HG02678 (cell line): ENCODE results near the gene RPS6KA6.

Experiments used
- ATAC-seq: cut with Tn5 transposase; IDR thresholded peaks from one replicate; pipeline ENCODE4 v1.9.1; 2021; ENCODE audit warnings: mild to moderate bottlenecking, moderate library complexity; ENCODE audit not compliant: unreplicated experiment

Gene RPS6KA6

GRCh38 chrX:84187533-84188319, at the start of gene RPS6KA6:
RPS6KA6 (minus strand) TSS chrX:84188199; CDS start chrX:84187899, 300 bp downstream.
- ATAC-seq = peak; percentile 48

DNA sequence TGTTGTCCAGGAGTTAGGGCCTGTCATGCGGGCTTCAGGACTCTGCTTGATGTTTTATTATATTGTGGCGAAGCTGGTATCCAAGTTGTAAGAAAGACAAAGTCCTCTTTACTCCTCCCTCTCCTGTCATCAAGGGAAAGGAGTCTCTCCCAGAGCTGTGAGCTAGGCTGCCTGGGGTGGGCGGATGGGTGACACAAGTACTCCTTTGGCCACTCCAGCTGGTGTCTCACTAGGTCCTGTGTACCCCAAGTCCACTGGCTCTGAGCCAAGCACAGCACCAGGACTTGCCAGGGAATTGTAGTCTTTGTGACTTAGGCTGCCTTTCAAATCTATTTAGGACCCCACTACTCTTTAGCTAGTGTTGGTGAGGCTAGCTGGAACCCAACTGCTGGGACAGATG, 36.7 kb upstream of the RPS6KA6 start:
- no peak for ATAC-seq

DNA sequence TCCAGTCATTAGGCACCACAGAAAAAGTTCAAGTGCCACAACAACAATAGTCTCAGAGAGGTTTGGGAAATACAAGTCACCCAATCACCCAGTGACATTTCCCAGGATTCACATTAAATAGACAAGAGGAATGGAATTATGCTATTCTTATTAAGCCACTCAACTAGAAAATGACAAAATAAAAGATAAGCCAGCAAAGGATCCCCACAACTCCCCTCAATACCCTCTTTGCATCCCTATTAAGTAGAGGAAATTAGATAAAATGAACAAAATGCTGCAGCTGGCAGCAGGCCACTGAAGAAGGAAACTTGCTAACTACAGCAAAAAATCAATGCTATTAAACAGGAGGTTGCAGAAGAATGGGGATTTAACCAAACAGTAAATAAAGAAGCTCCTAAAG, 35.3 kb upstream of the RPS6KA6 start:
- ATAC-seq = no peak

DNA sequence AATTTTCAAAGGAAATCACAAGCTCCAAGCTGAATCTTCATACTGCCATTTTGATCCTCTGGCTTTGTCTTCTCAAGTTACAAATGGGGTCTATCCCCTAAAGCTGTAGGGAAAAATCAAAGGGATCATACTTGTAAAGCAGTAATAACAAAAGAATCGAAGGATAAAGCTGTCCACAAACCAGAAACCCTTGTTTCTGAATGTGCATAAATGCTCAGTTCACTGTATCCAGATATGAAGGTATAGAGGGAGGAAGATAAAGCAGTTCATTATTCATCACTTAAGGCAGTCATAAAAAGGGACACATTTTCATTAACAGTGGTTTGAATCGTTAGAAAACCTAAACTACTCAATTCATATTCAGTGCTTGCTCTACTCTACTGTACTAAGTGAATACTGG, 33.2 kb upstream of the RPS6KA6 start:
- no peak for ATAC-seq

DNA sequence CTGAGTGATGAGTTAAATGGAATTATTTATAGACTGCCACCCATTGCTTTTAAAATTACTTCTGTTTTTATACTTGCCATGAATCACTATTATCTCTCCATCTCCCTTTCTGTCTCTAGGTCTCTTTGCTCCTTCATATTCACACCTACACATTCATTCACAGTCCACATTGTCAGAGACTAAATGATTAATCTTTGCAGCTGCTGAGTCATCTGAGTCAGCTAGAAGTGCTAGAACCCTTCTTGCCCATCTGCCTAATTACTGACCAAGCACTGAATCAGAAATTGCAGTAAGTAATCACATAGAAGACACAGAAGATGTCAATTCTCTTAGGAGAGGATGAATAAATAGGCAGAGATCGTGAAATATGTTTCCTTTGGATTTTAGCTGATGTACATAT, 31.6 kb upstream of the RPS6KA6 start:
- no peak for ATAC-seq

DNA sequence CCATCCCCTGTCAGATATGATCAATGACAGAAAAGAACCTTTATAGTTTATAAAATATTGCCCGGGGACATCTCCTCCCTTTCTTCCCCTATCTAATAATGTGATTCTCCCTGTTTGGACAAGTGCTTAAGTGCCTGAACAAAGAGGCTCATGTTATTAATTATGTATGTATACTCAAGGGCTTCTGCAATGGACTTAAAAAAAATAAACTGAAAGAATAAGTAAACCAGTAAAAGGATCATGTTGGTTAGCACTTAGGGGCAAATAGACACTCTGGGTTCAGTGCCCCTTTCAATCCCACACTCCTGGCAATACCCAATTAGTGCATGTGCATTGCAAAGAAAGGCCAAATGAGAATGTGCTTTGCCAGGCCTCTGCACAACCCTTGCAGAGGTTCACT, 30.7 kb upstream of the RPS6KA6 start:
- ATAC-seq = no peak

DNA sequence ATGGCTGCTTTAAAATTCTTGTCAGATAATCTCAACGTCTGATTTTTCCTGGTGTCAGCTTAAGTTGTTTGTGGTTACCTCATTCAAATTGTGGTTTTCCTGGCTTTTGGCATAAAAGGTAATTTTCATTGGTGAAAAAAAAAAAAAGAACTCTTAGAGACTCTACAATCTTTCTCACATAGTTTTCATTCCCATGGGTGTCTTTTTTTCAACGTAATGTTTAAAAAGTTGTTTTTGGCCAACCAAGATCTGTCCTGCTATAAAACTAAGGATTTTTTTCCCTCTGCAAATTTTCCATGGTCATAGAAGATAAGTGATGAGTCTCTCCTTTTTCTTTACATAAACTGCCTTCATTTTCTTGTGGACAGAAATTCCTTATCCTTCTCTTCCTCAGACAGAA, 28.9 kb upstream of the RPS6KA6 start:
- no peak for ATAC-seq

DNA sequence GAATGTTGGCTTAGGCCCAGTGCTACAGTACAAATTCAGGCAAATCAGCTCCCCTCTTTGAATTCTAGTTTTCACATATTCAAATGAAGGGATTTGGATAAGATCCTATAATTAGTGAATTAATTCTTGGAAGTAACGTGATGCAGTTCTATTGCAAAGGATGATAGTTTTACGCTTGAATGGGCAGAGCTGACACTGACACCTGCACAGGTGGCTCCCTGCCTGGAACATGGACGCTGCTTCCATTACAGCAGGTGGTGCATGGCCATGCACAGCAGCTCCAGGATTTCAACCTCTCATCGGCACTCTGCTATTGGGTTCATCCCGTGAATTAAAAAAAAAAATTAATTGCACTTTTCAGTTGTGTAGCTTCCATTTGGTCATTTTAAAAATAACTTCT, 28.4 kb upstream of the RPS6KA6 start:
- no peak for ATAC-seq

- no peak for ATAC-seq
Measured at GRCh38 chrX:84205276-84205675, 17.3 kb upstream of the RPS6KA6 start.

DNA sequence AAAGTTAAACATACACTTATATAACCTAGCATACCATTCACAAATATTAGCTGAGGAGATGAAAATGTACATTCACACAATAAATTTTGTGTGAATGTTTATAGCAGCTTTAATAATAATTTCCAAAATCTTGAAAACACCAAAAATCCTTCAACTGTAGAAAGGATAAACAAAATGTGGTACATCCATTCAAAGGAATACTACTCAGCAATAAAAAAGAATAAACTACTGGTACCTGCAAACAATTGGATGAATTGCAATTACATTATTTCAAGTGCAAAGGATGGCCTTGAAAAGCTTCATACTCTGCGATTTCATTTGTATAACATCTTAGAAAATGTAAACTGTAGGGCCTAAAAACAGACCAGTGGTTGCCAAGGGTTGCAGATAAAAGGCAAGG, 11.7 kb upstream of the RPS6KA6 start:
- no peak for ATAC-seq

DNA sequence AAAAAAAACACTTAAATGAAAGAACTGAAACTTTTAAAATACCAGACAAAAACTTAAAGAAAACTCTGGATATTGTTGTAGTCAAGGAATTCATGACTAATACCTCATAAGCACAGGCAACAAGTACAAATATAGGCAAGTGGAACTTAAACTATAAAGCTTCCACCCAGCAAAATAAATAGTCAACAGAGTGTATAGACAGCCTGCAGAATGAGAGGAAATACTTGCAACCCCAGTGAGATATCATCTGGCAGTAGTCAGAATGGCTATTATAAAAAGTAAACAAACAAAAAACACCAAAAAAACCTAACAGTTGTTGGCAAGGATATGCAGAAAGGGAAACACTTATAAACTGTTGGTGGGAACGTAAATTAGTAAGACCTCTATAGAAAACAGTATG, 9.6 kb upstream of the RPS6KA6 start:
- no peak for ATAC-seq

GRCh38 chrX:84192006-84192405, 4.0 kb upstream of the RPS6KA6 start:
- no peak for ATAC-seq

DNA sequence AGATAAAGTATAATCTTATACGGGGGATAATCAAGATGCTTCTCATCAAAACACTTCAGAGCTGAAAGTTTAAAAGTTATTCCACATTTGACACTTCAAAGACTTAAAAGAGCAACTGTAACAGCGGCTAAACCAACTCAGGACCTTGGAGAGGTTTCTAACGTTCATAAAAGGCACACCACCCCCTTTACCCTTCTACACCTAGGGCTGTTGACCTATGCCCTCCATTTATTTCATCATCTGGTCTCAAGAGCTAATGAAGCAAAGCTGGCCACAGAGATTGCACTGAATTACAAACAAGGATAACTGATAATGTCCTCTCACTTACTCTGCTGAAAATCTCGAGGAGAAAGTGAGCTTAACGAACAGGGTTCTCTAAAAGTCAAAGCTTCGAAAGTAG, 1.1 kb upstream of the RPS6KA6 start:
- ATAC-seq = no peak

DNA sequence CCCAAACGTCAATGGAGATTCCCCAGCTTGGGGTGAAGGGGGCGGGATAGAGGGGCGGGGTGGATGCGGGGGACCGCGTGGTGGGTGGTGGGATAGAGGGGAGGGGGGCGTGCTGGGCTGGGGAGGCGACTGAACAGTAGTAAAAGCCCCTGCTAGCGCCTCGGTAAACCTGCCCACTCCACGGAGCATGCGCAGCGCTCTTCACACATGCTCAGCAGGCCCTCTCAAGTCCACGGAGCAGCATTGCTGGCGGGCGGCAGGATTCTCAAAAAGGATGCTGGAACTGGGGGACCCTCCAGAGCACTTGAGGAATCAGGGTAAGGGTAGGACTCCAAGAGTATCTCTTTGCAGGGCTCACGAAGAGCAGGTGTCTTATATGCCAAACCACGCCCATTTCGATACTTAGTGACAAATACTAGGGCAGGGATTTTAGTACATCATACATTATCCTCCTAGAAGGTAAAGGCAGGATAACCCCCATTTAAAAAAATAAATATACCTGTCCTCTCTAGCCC, 378 bp upstream of the RPS6KA6 start:
- peak; percentile 40 for ATAC-seq

- peak; percentile 23 for ATAC-seq
Measured at GRCh38 chrX:84186603-84187532, 1.1 kb downstream of the RPS6KA6 start.

GRCh38 chrX:84182516-84182915, 5.5 kb downstream of the RPS6KA6 start:
- no peak for ATAC-seq

- ATAC-seq = no peak
Measured at GRCh38 chrX:84175958-84176357, 12.0 kb downstream of the RPS6KA6 start.

DNA sequence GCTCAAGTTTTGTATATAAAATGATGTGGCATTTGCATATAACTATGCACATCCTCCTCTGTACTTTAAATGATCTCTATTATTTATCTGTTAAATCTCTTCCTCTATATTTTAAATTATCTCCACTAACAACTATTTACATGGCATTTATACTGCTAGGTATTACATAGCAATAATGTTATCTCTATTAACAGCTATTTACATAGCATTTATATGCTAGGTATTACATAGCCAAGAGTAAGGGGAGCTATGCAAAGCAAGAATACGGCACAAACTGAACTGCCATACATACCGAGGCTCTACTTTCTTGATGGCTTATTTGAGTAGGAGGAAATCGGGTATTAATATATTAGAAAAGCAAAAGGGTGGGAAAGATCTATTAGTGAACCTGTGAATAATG, 12.7 kb downstream of the RPS6KA6 start:
- no peak for ATAC-seq

GRCh38 chrX:84174348-84174747, 13.7 kb downstream of the RPS6KA6 start:
- ATAC-seq = no peak

DNA sequence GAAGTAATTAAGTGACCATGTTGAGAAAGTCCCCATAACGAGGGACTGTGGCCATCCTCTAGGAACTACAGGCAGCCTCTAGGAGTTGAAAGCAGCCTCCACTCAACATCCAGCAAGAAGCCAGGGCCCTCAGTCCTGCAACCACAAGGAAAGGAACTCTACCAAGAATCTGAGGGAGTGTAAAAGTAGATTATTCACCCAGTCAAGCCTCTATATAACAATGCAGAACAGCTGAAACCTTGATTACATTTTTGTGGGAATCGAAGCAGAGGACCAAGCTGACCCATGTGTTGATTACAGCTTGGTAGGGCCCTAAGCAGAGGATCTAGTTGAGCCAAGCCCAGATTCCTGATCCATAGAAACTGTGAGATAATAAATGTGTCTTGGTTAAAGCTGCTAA, 17.1 kb downstream of the RPS6KA6 start:
- no peak for ATAC-seq

GRCh38 chrX:84168574-84168973, 19.4 kb downstream of the RPS6KA6 start:
- ATAC-seq = no peak

DNA sequence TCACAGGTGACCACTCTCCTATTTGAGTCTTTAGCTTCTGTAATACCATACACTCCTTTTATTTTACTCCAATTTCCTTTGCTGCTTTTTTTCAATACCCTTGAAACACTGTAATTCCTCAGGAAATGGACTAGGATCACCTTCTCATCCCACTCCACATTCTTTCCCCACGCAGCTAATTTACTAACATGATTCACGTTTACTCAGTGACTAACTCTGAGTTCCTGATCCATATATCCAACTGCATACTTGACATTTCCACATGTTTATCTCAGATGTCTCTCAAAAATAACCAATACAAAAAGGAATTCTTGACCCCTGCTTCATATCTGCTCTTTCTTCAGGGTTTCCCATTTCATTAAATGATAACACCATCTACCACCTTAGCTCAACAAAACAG, 19.9 kb downstream of the RPS6KA6 start:
- ATAC-seq = no peak
